ENCODE results near the gene SLC17A9.

The SLC17A9 gene

DNA sequence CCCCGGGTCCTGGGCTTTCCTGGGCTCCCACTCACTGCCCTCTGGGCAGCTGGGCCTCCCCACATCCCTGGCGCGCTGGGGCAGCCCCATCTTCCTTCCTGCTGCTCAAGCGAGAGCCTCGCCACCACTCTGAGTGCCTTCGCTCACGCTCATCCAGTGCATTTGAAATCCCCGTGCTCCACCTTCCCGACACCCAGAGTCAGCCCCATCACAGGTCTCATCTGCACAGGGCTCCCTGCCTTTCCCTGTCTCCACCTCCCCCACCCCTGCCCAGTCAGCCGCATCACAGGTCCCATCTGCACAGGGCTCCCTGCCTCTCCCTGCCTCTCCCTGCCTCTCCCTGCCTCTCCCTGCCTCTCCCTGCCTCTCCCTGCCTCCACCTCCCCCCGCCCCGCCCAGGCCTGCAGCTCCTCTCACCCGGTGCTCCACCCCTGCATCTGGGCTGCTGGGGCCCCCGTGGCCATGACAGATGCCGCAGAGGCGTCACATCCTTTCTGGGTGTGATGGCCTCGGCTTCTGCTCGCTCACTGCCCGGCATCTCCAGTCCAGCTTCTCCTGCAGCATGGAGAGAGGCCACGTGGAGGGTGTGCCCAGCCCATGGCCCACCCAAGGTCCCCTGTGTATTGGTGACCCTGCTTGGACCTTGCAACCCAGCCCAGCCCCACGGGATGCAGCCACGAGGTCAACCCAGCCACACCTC lies 63.3 kb downstream of the SLC17A9 start:
- no peak overlapping the region for H3K27ac Mint-ChIP-seq
- H3K4me1 Mint-ChIP-seq (ENCODE audit: low read depth): no peaks in the 10 kb centered on the region
- peaks cover 2% of the 10 kb centered on the region for H3K36me3 Mint-ChIP-seq (ENCODE audit: low read depth)
- DNase-seq (ENCODE audit: low spot score): no peak
- peaks cover 11% of the 10 kb centered on the region for H3K9me3 Mint-ChIP-seq
- H3K4me3 Mint-ChIP-seq: no peak overlapping the region
- peaks cover 56% of the 10 kb centered on the region for H3K27me3 Mint-ChIP-seq (ENCODE audit: low read depth)

- Mint-ChIP-seq H3K9me3 (peaks cover 11% of the 10 kb centered on the region), H3K27ac (no peak overlapping the region), H3K36me3 (ENCODE audit: low read depth) (peaks cover 2% of the 10 kb centered on the region), H3K4me1 (ENCODE audit: low read depth) (no peaks in the 10 kb centered on the region), H3K27me3 (ENCODE audit: low read depth) (peaks cover 48% of the 10 kb centered on the region), H3K4me3 (no peak overlapping the region)
- DNase-seq (ENCODE audit: low spot score): no peak
Observed at GRCh38 chr20:63016514-63017075, 64.1 kb downstream of the SLC17A9 start.

DNA sequence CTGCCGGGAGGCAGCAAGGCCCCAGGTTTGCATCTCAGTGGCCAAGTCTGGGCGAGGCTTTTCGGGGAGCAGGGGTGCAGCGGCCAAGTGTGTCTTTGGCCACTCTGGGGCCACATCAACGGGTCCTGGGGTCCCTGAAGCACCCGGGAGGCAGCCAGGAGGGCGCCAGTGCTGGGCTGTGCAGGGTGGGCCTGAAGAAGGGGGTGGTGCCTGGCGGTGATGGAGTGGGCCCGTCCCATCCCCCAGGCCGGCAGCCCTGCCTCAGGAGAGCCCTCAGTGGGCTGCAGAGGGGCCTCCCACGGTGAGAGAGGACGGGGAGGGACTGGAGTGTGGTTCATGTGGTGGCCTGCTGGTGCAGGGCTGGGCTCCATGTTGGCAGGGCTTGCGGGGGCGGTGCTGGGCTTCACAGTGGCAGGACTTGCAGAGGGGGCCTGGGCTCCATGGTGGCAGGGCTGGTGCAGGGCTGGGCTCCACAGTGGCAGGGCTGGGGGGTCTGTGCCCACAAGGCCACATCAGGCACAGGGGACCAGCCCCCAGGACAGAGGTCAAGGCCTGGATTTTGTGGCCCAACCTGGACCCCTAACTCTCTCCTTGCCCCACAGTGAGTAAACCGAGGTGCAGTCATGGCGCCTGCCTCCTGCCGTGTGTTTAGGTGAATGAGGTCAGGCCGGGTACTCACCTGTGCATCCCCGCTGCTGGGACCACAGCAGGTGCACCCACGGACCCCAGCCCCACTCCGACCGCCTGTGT lies 64.7 kb downstream of the SLC17A9 start:
- H3K36me3 Mint-ChIP-seq (ENCODE audit: low read depth): peaks cover 2% of the 10 kb centered on the region
- no peak for DNase-seq (ENCODE audit: low spot score)
- peaks cover 42% of the 10 kb centered on the region for H3K27me3 Mint-ChIP-seq (ENCODE audit: low read depth)
- no peaks in the 10 kb centered on the region for H3K4me1 Mint-ChIP-seq (ENCODE audit: low read depth)
- peaks cover 11% of the 10 kb centered on the region for H3K9me3 Mint-ChIP-seq
- H3K4me3 Mint-ChIP-seq: no peak overlapping the region
- no peak overlapping the region for H3K27ac Mint-ChIP-seq

DNA sequence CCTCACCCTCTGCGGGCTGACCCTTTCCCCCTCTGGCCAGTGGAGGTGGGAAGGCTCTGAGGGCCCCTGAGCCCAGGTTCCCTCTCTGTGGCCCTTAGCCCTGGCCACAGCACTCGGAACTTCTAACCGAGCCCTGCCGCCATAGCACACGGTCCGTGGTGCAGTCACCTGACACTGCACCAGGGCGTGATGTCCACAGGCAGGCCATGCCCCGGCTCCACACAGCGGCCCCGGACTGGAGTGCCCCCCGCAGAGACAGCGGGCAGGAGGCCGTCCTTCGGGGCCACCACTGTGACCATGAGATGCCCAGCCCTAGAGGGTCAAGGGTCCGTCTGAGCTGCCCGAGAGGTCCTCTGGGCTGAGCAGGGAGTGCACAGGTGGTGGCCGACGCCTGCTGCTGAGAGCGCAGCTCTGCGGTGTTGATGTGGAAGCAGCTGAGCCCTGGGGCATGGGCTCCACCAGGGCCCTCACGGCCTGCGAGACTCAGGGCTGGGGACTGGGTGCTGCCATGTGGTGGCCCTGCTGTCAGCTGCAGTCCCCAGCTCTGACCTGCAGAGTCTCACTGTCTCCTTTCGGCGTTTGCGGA lies 65.4 kb downstream of the SLC17A9 start:
- Mint-ChIP-seq H3K4me3 (no peak overlapping the region), H3K27ac (no peak overlapping the region), H3K36me3 (ENCODE audit: low read depth) (peaks cover 2% of the 10 kb centered on the region), H3K27me3 (ENCODE audit: low read depth) (peaks cover 36% of the 10 kb centered on the region), H3K9me3 (peaks cover 11% of the 10 kb centered on the region), H3K4me1 (ENCODE audit: low read depth) (no peaks in the 10 kb centered on the region)
- no peak for DNase-seq (ENCODE audit: low spot score)
